GM12878 (cell line): Measurements from ENCODE around the gene CSF2. TPM values are rescaled to one million over a fixed set of nuclear protein-coding genes. Genes with fewer than 3 reads are reported as not detected.

Source experiments
- ATAC-seq: fragments of 200-7000 bp; cut with Tn5 transposase; 3 replicates; pipeline ENCODE4 v1.9.1; 2020; ENCODE audit warnings: mild to moderate bottlenecking, moderate library complexity
- BruUV-seq: library from RNA; stranded (reverse); fragments of 400-500 nt; replicated peaks from 2 replicates; lab custom pipeline; 2021; lab: Mats Ljungman, UMichigan
- CTCF ChIA-PET: fragments of 300-600 bp; sonication (Branson Sonifier 250); formaldehyde crosslinking; extraction: SDS; loops from one replicate; lab custom pipeline; 2021; ENCODE audit warnings: inconsistent platforms; lab: Yijun Ruan, JAX
- POLR2A ChIA-PET: fragments of 350-600 bp; formaldehyde crosslinking; extraction: SDS; loops from one replicate; lab custom pipeline; 2021; ENCODE audit warnings: inconsistent platforms; lab: Charles Lee
- RAD21 ChIA-PET: fragments of 300-600 bp; sonication (Branson Sonifier 250); formaldehyde crosslinking; loops from one replicate; lab custom pipeline; 2023; ENCODE audit warnings: antibody characterized with exemption; ENCODE audit not compliant: unreplicated experiment; lab: Charles Lee
- SMC1A ChIA-PET: fragments of 300-600 bp; sonication (Branson Sonifier 250); formaldehyde crosslinking; loops from one replicate; lab custom pipeline; 2023; ENCODE audit not compliant: unreplicated experiment, uncharacterized antibody; lab: Charles Lee
- DNase-seq: peaks from one replicate; pipeline ENCODE4 v3.0.0-alpha.2; 2011; ENCODE audit warnings: low read depth, low spot score
- FAIRE-seq: peaks from 3 replicates; lab custom pipeline; 2011; peaks lifted over from hg19 to GRCh38; lab: Jason Lieb, UNC
- H2AFZ ChIP-seq: 2 replicates; pipeline ENCODE4 v1.6.0; 2011; ENCODE audit warnings: low read depth, low read length, control low read depth; ENCODE audit not compliant: control insufficient read depth
- H3K27ac ChIP-seq: 2 replicates; pipeline ENCODE4 v1.5.1; 2011; ENCODE audit warnings: control low read depth; ENCODE audit not compliant: control insufficient read depth, insufficient read depth
- H3K27me3 ChIP-seq, 2 experiments: replicated peaks in 1 of 2; 2 replicates each; pipeline versions ENCODE4 v1.6.0 to v1.6.1; 2011; ENCODE audit warnings: low read length in 1 of 2; ENCODE audit not compliant: control insufficient read depth in 2 of 2, insufficient read depth in 2 of 2
- H3K36me3 ChIP-seq, 2 experiments: 2 replicates each; pipeline ENCODE4 v1.5.1; 2011; ENCODE audit warnings: low read length in 1 of 2; ENCODE audit not compliant: control insufficient read depth in 2 of 2, insufficient read depth in 2 of 2
- H3K4me1 ChIP-seq: 2 replicates; pipeline ENCODE4 v1.6.1; 2011; ENCODE audit warnings: mild to moderate bottlenecking, low read length, moderate library complexity, mixed read lengths; ENCODE audit not compliant: control insufficient read depth, insufficient read depth
- H3K4me2 ChIP-seq: 2 replicates; pipeline ENCODE4 v1.6.0; 2011; ENCODE audit warnings: control low read depth; ENCODE audit not compliant: control insufficient read depth, insufficient read depth
- H3K4me3 ChIP-seq: fragments of 200-600 bp; sonication (generic); 2 replicates; pipeline ENCODE4 v1.5.1; 2016
- H3K79me2 ChIP-seq: 2 replicates; pipeline ENCODE4 v1.6.0; 2011; ENCODE audit warnings: low read length; ENCODE audit not compliant: control insufficient read depth, insufficient read depth
- H3K9ac ChIP-seq: 2 replicates; pipeline ENCODE4 v1.8.0; 2011; ENCODE audit warnings: low read length, control low read depth, mixed read lengths; ENCODE audit not compliant: control insufficient read depth, insufficient read depth
- H3K9me3 ChIP-seq: replicated peaks from 3 replicates; pipeline ENCODE4 v1.5.1; 2011; ENCODE audit warnings: mild to moderate bottlenecking, low read length; ENCODE audit not compliant: control insufficient read depth, insufficient read depth
- H4K20me1 ChIP-seq: 2 replicates; pipeline ENCODE4 v1.6.0; 2011; ENCODE audit not compliant: control insufficient read depth, insufficient read depth
- EED ChIP-seq: sonication (generic); IDR thresholded peaks from 2 replicates; pipeline ENCODE4 v1.6.1; 2016; ENCODE audit warnings: antibody characterized with exemption, low read depth
- FOXM1 ChIP-seq: IDR thresholded peaks from 2 replicates; pipeline ENCODE4 v1.6.1; 2012; ENCODE audit warnings: low read depth, mild to moderate bottlenecking, inconsistent platforms, low read length, moderate library complexity
- IRF4 ChIP-seq: IDR thresholded peaks from 2 replicates; pipeline ENCODE4 v1.6.1; 2011; ENCODE audit warnings: low read depth, low read length
- KLF5 ChIP-seq: fragments of 450-650 bp; IDR thresholded peaks from 2 replicates; pipeline ENCODE4 v1.6.1; 2014; ENCODE audit warnings: mild to moderate bottlenecking; ENCODE audit not compliant: partially characterized antibody
- RCOR1 ChIP-seq: conservative IDR thresholded peaks from 2 replicates; pipeline ENCODE4 v1.6.1; 2012; ENCODE audit warnings: low read depth, low read length, improper control_type of control experiment
- SREBF2 ChIP-seq: IDR thresholded peaks from 2 replicates; pipeline ENCODE4 v1.6.1; 2012; ENCODE audit warnings: mild to moderate bottlenecking, low read length
- SRF ChIP-seq, 2 experiments: IDR thresholded peaks; 2 replicates each; pipeline ENCODE4 v1.6.1; 2011; ENCODE audit warnings: low read depth in 2 of 2, low read length in 2 of 2, mild to moderate bottlenecking in 1 of 2, moderate library complexity in 1 of 2
- ZSCAN29 ChIP-seq: fragments of 450-650 bp; IDR thresholded peaks from 2 replicates; pipeline ENCODE4 v1.6.1; 2017; ENCODE audit warnings: mild to moderate bottlenecking, moderate library complexity
- in situ Hi-C: fragments of 300-500 bp; cut with MboI; formaldehyde crosslinking; loops from 9 replicates; pipeline ENCODE4 v1.14.3; 2018; ENCODE audit warnings: mixed read lengths
- intact Hi-C: fragments of 100-400 bp; cut with micrococcal nuclease; formaldehyde crosslinking; loops from one replicate; pipeline ENCODE4 v1.14.2; 2022; ENCODE audit not compliant: unreplicated experiment
- polyA plus RNA-seq, 11 experiments: library from polyadenylated mRNA; depleted of rRNA in 4 of 11; unstranded in 6 of 11; stranded (reverse) in 5 of 11; fragments of >200 nt; fragmentation: Nextera tagmentation in 4 of 11; fragmentation: Illumina TruSeq in 1 of 11; extraction: Ambion mirVana in 4 of 11; extraction: Trizol in 1 of 11; gene quantifications; 1 replicate in 1 of 11; 2 replicates in 10 of 11; pipeline versions ENCODE4 v1.2.1 to v1.2.3, GENCODE V29; 2011 to 2016; ENCODE audit warnings: inconsistent platforms in 2 of 11, missing spikeins in 2 of 11, low read depth in 1 of 11
- total RNA-seq, 4 experiments: library from RNA; depleted of rRNA in 3 of 4; stranded (reverse); fragments of >200 nt in 3 of 4; fragmentation: Illumina TruSeq in 1 of 4; extraction: Trizol in 1 of 4; gene quantifications; 2 replicates each; pipeline versions ENCODE4 v1.2.1 to v1.2.3, GENCODE V29; 2013 to 2021
- TF ChIP-seq, protein P1 (sequence below): IDR thresholded peaks from 2 replicates; pipeline ENCODE4 v1.6.1; 2012; ENCODE audit warnings: improper control_type of control experiment, low read depth, low read length; ENCODE audit not compliant: insufficient replicate concordance
- TF ChIP-seq, protein P2 (sequence below): IDR thresholded peaks from 2 replicates; pipeline ENCODE4 v1.6.1; 2011; ENCODE audit warnings: borderline replicate concordance, low read depth, mild to moderate bottlenecking, moderate library complexity, low read length; ENCODE audit not compliant: insufficient read depth, poor library complexity, severe bottlenecking

The CSF2 gene
- total and polyA plus RNA-seq, 10 of the 15 experiments (the other 5 are each of a cell fraction or from before 2014, with no cell fraction given), result 0.15 to 2.0 (median 0.69) TPM; not detected in 2

DNA sequence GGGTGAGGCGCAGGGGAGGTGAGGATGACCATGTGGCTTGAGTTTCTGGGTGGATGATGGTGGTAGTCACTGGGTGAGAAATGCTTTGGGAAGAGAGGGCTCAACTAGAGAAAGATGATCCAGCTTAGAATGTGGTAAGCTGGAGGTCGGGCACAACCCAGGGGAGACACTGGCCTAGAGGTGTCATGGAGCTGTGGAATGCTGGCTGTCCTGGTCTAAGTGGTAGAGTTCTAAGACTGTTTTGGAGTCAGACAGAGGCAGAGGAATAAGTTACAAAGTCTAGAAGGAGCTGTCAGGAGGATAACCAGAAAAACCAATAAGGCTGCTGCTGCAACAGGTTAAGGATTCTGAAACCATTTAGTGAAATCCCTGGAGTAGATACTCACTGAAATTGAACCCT is 43.0 kb upstream of the CSF2 start (continued):
- TF ChIP-seq, protein P1, sequence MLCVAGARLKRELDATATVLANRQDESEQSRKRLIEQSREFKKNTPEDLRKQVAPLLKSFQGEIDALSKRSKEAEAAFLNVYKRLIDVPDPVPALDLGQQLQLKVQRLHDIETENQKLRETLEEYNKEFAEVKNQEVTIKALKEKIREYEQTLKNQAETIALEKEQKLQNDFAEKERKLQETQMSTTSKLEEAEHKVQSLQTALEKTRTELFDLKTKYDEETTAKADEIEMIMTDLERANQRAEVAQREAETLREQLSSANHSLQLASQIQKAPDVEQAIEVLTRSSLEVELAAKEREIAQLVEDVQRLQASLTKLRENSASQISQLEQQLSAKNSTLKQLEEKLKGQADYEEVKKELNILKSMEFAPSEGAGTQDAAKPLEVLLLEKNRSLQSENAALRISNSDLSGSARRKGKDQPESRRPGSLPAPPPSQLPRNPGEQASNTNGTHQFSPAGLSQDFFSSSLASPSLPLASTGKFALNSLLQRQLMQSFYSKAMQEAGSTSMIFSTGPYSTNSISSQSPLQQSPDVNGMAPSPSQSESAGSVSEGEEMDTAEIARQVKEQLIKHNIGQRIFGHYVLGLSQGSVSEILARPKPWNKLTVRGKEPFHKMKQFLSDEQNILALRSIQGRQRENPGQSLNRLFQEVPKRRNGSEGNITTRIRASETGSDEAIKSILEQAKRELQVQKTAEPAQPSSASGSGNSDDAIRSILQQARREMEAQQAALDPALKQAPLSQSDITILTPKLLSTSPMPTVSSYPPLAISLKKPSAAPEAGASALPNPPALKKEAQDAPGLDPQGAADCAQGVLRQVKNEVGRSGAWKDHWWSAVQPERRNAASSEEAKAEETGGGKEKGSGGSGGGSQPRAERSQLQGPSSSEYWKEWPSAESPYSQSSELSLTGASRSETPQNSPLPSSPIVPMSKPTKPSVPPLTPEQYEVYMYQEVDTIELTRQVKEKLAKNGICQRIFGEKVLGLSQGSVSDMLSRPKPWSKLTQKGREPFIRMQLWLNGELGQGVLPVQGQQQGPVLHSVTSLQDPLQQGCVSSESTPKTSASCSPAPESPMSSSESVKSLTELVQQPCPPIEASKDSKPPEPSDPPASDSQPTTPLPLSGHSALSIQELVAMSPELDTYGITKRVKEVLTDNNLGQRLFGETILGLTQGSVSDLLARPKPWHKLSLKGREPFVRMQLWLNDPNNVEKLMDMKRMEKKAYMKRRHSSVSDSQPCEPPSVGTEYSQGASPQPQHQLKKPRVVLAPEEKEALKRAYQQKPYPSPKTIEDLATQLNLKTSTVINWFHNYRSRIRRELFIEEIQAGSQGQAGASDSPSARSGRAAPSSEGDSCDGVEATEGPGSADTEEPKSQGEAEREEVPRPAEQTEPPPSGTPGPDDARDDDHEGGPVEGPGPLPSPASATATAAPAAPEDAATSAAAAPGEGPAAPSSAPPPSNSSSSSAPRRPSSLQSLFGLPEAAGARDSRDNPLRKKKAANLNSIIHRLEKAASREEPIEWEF, result no peak
- TF ChIP-seq IRF4, result no peak
- no peak for TF ChIP-seq ZSCAN29
- TF ChIP-seq, protein P2, sequence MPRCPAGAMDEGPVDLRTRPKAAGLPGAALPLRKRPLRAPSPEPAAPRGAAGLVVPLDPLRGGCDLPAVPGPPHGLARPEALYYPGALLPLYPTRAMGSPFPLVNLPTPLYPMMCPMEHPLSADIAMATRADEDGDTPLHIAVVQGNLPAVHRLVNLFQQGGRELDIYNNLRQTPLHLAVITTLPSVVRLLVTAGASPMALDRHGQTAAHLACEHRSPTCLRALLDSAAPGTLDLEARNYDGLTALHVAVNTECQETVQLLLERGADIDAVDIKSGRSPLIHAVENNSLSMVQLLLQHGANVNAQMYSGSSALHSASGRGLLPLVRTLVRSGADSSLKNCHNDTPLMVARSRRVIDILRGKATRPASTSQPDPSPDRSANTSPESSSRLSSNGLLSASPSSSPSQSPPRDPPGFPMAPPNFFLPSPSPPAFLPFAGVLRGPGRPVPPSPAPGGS, result no peak
- no peak for TF ChIP-seq RCOR1
- no peak for TF ChIP-seq EED

DNA sequence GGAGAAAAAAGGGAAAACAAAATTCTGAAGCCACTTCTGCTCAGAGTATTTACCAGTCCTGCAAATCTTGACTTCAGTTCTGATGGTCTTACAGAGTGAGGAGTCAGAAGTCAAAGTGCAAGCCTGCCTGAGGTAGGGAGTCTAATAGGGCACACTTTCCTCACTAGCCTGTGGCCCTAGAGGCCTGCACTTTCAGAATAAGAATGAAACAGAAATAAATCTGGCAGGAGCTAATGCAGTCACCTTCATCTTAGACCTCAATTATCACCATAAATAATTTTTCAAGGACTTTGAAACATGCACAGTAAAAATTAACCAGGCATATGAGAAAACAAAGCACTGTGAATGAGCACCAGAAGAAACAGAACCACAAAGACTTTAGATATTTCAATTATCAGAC is 41.4 kb upstream of the CSF2 start:
- ChIA-PET POLR2A (no interaction called here), CTCF (interaction anchor here (1.7 kb wide), 1 partner anchor 24 kb away, joined by 3 read pairs; no protein-coding TSS in a partner anchor), RAD21 (no interaction called here), SMC1A (no interaction called here)
- H3K36me3 ChIP-seq, result no peaks in the 10 kb centered on the region
- intact Hi-C loops (no loop called here), in situ Hi-C loops (no loop called here)
- TF ChIP-seq KLF5 (no peak), SRF (IDR thresholded peaks at IDR 0.05; ENCODE audit: low read depth in 2 of 2, low read length in 2 of 2) (no peak), SREBF2 (no peak), FOXM1 (no peak)
- H3K27me3 ChIP-seq, result no peaks in the 10 kb centered on the region; a peak in 1 of 4 replicates
- no peak overlapping the region for H3K4me3 ChIP-seq
- H4K20me1 ChIP-seq, result no peaks in the 10 kb centered on the region
- no peak overlapping the region for H3K9ac ChIP-seq
- no peaks in the 10 kb centered on the region for H3K9me3 ChIP-seq
- H3K4me1 ChIP-seq, result peaks cover 1% of the 10 kb centered on the region; the same call in 1 of the 2 replicates
- no TSS peak for BruUV-seq
- no peak overlapping the region for H3K27ac ChIP-seq
- H3K4me2 ChIP-seq, result no peak overlapping the region
- no peak overlapping the region for H2AFZ ChIP-seq
- H3K79me2 ChIP-seq, result no peaks in the 10 kb centered on the region
- DNase-seq (no peak), FAIRE-seq (no peak), ATAC-seq (no peak)
